ENCODE measurements around the gene SDF4. TPM values are rescaled to one million over a fixed set of nuclear protein-coding genes. Genes with fewer than 3 reads are reported as not detected.

The SDF4 gene
- total and polyA plus RNA-seq, 2 experiments from 2014 or later = 45.0 to 62.6 TPM

- TF ChIP-seq ZNF462 (CRISPR knock-in tag; IDR thresholded peaks at IDR 0.05) (no peak), ZNF331 (CRISPR knock-in tag; IDR thresholded peaks at IDR 0.05; ENCODE audit: low read depth) (no peak), ZNF114 (CRISPR knock-in tag; IDR thresholded peaks at IDR 0.05) (no peak)
- TF ChIP-seq, protein P1, sequence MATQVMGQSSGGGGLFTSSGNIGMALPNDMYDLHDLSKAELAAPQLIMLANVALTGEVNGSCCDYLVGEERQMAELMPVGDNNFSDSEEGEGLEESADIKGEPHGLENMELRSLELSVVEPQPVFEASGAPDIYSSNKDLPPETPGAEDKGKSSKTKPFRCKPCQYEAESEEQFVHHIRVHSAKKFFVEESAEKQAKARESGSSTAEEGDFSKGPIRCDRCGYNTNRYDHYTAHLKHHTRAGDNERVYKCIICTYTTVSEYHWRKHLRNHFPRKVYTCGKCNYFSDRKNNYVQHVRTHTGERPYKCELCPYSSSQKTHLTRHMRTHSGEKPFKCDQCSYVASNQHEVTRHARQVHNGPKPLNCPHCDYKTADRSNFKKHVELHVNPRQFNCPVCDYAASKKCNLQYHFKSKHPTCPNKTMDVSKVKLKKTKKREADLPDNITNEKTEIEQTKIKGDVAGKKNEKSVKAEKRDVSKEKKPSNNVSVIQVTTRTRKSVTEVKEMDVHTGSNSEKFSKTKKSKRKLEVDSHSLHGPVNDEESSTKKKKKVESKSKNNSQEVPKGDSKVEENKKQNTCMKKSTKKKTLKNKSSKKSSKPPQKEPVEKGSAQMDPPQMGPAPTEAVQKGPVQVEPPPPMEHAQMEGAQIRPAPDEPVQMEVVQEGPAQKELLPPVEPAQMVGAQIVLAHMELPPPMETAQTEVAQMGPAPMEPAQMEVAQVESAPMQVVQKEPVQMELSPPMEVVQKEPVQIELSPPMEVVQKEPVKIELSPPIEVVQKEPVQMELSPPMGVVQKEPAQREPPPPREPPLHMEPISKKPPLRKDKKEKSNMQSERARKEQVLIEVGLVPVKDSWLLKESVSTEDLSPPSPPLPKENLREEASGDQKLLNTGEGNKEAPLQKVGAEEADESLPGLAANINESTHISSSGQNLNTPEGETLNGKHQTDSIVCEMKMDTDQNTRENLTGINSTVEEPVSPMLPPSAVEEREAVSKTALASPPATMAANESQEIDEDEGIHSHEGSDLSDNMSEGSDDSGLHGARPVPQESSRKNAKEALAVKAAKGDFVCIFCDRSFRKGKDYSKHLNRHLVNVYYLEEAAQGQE (IDR thresholded peaks at IDR 0.05; ENCODE audit: unreplicated experiment) = no peak
These were observed 5.4 kb upstream of the SDF4 start (continued) for GRCh38 chr1:1236945-1237873.
